ENCODE results near the gene C1orf50.
"Not testable (repeated sequence)": the region's sequence is repeated elsewhere in the genome, so short reads cannot be mapped to it uniquely, and the experiment has no call there.

Gene C1orf50

DNA sequence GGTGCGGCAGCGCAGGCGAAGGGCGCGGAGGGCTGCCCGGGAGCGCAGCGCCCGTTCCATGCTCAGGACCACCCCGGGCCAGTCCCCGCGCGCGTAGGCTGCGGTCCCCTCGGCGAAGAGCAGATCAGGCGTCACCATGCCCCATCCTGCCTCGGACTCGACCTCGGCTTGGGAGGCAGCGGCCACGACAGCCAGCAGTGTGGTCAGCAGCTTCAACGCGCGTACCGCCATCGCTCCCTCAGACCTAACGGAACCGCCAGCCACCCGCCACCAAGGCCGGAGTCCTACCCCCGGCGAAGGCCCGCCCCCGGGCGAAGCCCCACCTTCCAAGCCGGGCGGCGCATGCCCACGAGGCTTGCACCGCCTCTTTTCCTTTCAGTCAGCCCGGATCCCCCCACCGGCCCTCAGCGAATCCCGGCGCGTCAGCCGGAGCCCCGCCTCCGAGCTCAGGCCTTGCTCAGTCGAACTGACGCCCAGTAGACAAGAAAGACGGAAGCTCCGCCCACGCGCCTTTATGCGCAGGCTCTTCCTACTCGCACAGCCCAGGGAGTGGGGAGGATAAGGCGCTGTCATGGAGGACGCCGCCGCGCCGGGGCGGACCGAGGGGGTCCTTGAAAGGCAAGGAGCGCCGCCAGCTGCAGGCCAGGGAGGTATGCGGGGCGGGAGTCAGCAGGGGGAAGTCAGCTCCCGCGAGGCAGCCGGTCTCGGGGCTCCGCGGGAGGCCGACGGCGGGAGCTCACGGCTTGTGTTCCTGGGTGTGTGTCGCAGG lies at the start of gene C1orf50, which contains the start of gene P3H1:
C1orf50 (plus strand) TSS at position 509 of the 769 bp plus-strand sequence; CDS start at position 572, 63 bp downstream.
P3H1 (minus strand) TSS at position 288 of the 769 bp plus-strand sequence; CDS start at position 231, 57 bp downstream.
- peak; percentile 99 for DNase-seq

- no peak for DNase-seq
Observed at GRCh38 chr1:42720868-42721267, 46.2 kb upstream of the C1orf50 start.

DNA sequence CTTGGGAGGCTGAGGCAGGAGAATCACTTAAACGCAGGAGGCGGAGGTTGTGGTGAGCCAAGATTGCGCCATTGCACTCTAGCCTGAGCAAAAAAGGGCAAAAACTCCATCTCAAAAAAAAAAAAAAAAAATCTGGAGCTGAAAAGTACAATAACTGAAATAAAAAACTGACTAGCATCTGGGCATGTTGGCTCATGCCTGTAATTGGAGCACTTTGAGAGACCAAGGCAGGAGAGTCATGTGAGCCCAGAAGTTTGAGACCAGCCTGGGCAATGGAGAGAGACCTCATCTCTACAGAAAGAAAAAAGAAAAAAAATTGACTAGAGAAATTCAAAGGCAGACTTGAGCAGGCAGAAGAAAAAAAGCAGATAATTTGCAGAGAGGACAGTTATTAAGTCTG lies 45.1 kb upstream of the C1orf50 start:
- no peak for DNase-seq

GRCh38 chr1:42722403-42722802 lies 44.6 kb upstream of the C1orf50 start:
- DNase-seq = not testable (repeated sequence)

GRCh38 chr1:42723511-42723910 lies 43.5 kb upstream of the C1orf50 start:
- no peak for DNase-seq

DNA sequence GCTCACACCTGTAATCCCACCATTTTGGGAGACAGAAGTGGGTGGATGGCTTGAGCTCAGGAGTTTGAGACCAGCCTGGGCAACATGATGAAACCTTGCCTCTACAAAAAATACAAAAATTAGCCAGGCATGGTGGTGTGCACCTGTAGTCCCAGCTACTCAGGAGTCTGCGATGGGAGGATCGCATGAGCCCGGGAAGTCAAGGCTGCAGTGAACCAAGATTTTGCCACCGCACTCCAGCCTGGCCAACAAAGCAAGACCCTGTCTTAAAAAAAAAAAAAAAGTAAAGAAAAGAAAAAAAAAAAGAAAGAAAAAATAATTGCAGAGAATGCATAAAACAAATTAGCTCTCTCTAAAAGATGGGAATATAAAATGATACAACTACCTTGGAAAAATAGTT lies 41.2 kb upstream of the C1orf50 start:
- DNase-seq = not testable (repeated sequence)

DNA sequence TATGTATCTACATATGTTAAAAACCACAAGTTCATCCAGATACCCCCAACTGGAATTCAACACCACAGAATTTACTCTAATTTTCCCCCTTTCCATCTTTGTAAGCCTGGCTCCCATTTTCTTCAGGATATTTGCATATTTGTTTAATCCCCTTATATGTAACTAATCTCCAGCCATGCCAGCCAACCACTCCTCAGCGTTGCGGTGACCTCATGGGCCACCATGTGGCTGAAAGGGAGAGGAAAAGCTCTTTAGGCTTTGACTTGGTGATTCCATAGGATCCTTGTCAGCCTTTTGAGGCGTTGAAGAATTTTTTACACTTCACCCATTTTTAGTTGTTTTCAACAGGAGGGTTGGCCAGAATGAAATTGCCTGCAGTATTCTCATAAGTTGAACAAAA lies 37.0 kb upstream of the C1orf50 start:
- DNase-seq = no peak

DNA sequence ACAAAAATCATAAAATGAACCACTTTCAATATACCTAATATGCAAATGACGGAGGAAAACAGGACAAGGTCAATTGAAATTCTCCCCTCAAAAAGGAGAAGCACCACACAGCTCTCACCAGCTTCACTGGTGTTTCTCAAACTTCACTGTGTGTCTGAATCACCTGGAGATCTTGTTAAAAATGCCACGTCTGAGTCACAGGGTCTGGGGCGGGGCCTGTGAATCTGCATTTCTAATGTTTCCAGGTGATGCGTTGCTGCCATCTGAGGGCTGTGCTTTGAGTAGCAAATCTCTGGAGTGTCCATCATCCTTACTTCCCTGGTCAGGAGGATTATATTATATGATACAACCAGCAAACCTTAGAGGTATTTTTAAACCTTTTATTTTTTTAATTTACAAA lies 36.1 kb upstream of the C1orf50 start:
- no peak for DNase-seq

DNA sequence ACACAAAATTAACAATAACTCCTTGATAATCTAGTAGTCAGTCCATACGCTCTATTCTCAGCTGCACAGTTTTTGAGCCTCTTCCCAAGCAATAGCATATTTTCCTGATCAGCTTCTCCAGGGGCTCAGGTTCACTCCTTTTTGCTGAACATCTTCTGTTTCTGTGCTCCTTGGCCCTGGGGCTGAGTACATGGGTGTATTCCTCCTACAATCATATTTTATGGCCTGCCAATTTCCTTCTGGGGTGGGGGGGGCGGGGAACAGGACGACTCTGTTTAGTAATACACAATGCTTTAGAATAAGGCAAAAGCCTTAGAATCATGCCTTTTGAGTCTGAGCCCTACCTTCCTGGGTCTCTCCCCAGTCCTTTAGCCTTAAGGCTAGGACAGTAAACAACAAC lies 35.5 kb upstream of the C1orf50 start:
- DNase-seq = no peak

DNA sequence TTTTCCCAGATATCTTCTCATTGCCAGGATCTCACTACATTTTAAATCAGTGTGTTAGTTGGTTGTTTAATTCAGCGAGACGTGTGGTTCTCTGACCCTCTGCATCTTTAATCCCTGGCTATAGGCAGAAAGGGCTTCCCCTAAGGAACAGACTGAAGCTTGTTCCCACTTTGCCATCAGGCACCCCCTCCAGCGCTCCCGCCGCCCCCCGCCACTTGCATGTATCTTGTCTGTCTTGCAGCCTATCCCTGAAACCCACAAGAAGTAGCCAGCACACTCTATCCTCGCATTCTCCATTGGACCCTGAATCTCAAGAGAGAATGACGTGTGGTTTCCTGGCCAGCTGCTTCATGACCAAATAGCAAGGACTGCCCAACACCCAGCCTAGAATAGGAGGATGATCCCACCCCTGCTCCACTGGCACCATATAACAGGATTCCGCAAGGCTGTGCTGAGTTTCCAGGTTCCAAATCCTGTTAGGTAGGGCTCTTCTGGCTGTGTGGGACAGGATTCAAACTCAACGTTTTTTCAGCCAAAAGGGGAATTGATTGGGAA lies 34.8 kb upstream of the C1orf50 start:
- no peak for DNase-seq

GRCh38 chr1:42733415-42734200 lies 33.4 kb upstream of the C1orf50 start:
- no peak for DNase-seq

DNA sequence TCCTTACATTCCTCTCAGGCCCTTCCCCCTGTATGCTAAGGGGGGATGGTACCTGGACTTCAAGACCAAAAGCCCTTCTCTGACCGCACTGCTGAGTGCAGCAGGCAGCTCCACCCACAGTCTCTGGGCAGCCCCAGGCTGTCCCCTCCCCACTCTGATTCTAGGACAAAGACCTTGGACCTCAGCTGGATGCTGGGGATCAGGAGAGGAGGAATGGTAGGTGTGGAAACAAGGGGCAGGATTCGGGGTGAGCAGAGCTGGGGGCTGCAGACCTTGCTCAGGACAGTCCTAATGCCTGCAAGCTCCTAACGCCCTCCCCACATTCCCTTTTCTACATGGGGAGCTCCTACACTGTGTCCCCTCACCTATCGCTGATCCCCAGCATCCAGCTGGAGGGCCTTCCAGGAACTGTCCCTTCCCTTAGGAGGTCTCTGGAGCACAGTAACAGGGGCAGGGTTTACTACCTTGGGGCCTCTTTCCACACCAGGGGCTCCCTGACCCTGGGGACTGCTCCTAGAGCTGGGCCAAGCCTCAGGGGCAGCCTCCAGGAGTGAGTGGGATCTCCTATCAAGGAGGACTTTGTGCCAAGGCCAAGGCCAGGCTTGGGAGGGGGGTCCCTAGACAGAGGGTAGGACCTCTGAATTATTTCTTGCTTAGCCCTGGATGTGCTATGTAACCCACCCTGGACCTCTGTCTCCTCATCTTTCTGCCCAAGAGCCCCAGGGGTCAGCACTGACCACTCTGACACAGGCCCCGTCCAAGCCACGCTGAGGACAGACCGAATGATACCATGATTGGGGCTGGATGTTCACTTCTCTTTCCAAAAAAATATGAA lies 32.6 kb upstream of the C1orf50 start:
- no peak for DNase-seq

DNA sequence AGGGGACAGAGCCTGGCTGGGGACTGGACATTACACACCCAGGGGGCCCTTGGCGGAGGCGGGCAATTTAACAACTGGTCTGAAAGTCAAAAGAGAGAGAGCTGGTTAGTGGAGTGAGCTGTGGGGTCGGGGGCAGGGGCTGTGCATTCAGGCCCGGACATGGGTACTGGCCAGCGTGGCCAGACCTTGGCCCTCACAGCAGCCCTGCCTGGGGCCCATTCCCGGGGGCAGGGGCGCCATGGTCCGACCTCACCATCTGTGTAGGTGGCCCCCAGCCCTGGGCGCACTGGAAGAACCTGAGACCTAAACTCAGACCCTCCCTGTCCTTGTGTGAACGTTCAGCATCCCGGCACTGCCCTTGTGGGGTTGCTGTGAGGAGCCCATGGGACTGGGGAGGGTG lies 32.0 kb upstream of the C1orf50 start:
- no peak for DNase-seq

- DNase-seq = no peak
Observed at GRCh38 chr1:42735477-42736105, 31.5 kb upstream of the C1orf50 start.

GRCh38 chr1:42736152-42736551 lies 30.9 kb upstream of the C1orf50 start:
- peak; percentile 8 for DNase-seq

DNA sequence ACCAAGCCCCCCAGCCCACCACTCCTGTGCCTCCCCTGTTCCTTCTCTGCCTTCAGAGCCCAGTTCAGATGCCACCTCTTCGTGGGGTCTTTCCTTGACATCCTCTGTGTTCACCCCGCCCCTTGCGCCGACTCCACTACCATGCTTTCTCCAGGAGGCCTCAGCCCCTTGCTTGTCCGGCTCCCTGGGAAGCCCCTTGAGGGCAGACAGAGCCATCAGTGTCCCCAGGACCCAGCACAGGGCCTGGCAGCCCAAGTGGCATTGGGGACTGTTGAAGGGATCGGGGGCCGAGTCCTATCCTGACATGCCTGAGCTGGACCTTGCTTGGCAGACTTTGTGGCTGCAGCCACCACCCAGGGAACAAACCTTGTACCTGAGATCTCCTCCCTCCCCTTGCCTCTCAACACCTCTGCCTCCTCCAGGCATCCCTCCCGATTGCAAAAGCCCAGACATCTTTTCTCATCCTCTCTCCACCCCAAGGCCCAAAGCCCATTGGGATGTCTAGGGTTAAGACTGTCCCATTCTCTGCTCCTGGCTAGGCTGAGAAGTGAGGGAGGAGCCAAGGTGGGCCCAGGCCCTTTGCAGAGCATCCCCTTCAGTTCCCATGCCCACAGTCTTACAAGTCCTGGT lies 30.4 kb upstream of the C1orf50 start:
- DNase-seq = no peak

DNA sequence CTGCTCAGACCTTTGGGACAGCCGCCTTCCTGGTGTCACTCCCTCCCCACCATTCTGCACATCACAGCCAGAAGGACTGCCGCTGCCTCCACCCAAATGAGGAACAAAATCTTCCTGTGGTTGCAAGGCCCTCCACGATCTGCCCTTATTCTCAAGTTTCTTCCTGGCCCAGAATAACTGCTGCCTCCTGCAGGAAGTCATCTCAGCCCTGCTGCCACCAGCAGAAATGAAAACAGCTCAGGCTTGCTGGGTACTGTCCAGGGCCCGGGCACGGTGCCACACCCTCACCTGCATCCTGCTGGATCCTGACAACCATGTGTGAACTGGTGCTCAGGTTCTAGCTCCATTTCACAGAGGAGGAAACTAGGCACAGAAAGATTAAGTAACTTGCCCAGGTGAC lies 29.8 kb upstream of the C1orf50 start:
- no peak for DNase-seq

- DNase-seq = no peak
Observed at GRCh38 chr1:42737986-42738677, 28.9 kb upstream of the C1orf50 start.

DNA sequence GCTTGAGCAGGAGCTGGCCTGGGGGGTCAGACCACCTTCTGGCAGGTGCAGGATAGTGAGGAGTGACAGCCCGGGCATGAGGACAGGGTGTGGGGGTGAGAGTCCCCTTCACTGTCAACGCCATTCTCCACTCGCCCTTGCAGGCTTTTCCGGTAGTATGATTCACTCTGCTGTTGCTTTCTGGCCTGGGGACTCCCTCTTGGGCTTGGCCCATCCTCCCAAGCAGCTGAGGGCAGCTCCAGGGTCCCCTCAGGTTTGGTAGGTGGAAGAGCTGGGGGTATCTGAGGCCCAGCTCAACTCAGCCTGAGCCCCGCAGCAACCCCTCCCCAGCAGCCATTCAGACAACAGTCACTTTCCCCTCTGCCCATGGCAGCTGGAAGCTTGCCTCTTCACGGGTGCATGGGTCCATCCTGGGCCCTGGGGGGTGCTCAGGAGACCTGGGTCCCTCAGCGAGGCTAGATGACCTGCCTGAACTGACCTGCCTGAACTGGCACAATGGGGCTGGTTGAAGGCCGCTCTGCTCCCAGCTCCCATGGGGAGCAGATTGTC lies 28.3 kb upstream of the C1orf50 start:
- no peak for DNase-seq

- DNase-seq = no peak
Observed at GRCh38 chr1:42739753-42740700, 27.0 kb upstream of the C1orf50 start, which contains the start of gene CLDN19. CLDN19 (minus strand) TSS chr1:42740236; CDS start chr1:42740063, 173 bp downstream.
